ENCODE measurements around the gene ARHGAP24.
"Not testable (repeated sequence)": the region's sequence is repeated elsewhere in the genome, so short reads cannot be mapped to it uniquely, and the experiment has no call there.

The ARHGAP24 gene

DNA sequence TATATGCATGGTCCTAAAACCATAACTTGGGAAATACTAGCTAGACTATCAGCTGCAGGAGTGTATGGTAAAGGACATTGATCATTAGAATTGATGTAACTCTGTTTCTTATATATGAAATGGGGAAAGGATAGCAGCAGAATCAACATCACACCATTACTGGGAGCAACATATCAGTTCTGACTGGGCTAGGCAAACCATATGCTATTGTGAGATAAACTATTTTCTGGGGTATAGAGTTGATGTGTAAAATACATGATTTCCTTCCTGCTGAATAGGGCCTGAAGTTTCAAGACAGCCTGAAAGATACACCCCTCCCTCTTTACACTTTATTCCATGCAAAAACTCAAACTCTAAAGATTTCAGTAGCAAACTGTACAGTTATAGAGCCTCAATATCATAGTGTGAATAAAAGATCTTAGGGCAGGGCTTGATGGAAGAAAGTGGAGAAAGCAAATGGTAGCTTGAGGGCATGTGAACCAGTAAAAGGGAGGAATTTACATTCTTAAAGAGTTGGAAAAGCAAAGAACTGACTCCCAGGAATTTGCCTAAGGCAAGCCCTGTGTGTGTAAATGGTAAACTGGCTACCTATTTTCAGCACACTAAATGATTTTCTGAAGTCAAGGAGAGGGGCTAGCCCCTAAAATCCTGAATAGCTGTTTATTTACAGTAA lies 480.8 kb downstream of the ARHGAP24 start:
- DNase-seq (ENCODE audit: low read depth, low spot score), result no peak

DNA sequence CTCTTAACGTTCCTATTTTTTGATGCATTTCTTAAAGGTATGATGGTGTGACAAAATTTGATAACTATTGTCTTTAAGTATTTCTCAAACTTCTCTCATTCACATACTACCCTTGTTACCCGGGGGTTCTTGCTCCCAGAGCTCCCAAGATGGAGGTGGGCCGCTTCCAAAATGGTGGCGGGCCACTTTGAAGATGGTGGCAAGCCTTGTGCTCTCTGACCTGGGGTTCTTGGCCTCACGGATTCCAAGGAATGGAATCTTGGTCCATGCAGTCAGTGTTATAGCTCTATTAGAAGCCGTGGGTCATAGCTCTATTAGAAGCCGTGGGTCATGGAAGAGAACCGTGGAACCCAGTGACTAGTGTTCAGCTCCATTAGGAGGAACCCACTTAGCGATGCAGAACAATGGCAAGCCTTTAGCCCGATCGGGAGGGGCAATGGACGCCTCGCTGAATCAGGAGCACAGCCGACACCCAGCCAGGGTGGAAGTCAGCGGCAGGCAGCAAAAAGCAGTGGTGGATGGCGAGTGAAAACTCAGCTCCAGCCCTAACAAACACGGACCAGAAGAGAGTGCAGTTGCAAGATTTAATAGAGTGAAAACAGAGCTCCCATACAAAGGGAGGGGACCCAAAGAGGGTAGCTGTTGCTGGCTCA lies 481.5 kb downstream of the ARHGAP24 start:
- DNase-seq (ENCODE audit: low read depth, low spot score), result no peak

DNA sequence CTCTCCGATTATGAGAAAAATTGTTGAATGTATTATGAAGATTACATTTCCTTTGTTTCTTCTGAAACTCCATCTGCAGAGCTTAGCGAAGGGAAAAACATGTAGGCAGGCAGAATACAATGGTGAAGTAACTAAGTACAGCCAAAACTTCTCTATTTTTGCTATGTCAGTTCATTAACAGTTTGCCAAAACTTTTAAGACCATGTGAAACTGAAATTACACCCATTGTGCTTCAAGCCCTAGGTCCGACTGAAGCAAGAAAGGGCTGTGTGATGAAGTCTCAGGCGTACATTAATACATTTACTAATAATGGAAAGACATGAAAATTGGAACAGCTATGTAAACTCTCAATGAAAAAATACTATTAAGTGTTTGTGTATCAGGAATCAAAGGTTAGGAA lies 486.9 kb downstream of the ARHGAP24 start:
- DNase-seq (ENCODE audit: low read depth, low spot score), result no peak

DNA sequence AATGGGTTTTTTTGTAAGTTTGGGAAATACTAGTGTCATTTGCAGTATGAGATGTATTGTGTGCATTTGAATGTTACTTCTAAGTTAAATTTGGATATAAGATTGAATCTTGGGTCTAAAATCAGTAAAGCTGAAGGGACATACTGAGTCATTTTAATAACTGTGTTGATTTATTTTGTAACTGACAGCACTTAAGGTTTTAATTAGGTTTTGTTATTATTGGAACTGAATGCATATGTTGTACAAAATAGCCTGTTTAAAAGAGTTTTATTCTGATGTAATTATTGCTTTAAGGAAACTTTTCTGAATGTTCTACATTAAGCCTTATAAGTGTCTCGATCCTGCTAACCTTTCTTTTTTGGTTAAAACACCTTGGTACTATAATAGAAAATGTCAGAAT lies 488.3 kb downstream of the ARHGAP24 start:
- no peak for DNase-seq (ENCODE audit: low read depth, low spot score)

DNA sequence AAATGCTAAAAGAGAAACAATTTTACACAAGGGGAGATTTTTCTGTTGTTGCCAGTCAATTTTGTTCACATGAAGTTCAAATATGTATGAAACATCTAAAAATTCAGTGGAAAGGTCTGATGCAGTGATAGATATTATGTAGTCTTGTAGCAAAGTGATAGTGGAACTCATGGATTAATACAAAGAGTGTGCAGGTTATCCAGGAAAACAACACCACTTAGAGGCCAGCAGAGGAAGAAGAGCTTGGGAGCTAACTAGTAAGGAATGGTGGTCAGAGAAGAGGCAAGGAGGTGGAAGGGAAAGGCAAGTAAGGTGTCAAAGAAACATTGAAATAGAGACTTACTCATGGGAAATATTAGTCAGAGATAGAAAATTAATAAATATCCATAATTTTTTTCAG lies 489.3 kb downstream of the ARHGAP24 start:
- no peak for DNase-seq (ENCODE audit: low read depth, low spot score)

DNA sequence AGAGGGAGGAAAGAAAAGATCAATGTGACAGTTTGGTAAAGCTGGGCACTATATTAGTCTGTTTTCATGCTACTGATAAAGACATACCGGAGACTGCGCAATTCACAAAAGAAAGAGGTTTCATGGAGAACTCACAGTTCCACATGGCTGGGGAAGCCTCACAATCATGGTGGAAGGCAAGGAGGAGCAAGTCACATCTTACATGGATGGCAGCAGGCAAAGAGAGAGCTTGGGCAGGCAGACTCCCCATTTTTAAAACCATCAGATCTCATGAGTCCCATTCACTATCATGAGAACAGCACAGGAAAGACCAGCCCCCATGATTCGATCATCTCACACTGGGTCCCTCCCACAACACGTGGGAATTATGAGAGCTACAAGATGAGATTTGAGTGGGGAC lies 490.1 kb downstream of the ARHGAP24 start:
- DNase-seq (ENCODE audit: low read depth, low spot score), result not testable (repeated sequence)

DNA sequence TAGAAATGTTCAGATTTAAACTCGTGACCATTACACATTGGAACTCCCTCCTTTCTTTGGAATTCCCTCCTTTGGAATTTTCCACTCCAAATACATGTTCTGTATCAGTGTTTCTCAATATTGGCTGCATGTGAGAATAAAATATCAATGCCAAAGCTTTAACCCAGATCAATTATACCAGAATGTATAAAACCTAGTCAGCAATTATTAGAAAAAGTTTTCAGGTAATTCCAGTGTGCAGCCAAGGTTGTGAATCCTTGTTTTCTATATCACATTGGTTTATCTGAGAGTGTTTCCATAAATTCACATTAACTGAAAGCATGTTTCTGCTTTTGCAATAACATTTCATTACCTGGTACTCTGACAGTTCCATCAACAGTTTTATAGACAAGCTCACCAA lies 490.6 kb downstream of the ARHGAP24 start:
- no peak for DNase-seq (ENCODE audit: low read depth, low spot score)

DNA sequence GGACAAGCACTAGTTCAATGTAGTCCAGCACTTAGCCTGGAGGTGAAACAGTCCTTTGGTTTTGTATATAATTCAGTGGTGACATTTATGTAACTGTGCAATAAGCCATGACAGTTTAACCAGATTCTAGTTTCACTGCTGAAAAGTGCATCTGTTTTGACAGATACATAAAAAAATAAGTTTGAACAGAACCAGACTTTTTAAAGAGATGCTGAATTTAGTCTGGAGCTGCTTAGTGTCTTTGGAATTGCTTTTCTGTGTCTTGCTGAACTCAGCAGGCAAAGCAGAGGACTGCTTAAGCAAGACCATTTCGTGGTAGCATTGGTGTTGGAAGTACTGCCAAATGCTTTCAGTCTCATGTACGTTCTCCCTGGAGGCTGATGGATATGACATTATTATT lies 491.4 kb downstream of the ARHGAP24 start:
- no peak for DNase-seq (ENCODE audit: low read depth, low spot score)

DNA sequence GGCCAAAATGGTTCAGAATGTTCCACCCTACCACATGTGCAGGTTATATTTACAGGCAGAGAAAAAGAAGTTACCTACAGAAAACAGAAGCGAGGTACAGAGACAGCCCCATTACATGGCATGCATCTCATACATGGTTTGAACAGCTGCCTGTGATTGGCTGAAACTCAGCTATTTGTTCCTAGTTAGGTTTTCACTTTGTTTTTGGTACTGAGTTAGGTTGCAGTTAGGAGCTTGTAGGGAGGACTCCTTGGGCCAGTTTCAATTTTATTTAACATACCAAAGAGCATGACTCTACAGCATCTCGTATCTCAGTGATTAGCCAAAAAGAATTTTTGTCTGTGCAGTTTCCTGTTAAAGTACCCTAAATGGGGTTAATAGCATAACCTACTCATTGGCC lies 492.9 kb downstream of the ARHGAP24 start:
- DNase-seq (ENCODE audit: low read depth, low spot score), result no peak

DNA sequence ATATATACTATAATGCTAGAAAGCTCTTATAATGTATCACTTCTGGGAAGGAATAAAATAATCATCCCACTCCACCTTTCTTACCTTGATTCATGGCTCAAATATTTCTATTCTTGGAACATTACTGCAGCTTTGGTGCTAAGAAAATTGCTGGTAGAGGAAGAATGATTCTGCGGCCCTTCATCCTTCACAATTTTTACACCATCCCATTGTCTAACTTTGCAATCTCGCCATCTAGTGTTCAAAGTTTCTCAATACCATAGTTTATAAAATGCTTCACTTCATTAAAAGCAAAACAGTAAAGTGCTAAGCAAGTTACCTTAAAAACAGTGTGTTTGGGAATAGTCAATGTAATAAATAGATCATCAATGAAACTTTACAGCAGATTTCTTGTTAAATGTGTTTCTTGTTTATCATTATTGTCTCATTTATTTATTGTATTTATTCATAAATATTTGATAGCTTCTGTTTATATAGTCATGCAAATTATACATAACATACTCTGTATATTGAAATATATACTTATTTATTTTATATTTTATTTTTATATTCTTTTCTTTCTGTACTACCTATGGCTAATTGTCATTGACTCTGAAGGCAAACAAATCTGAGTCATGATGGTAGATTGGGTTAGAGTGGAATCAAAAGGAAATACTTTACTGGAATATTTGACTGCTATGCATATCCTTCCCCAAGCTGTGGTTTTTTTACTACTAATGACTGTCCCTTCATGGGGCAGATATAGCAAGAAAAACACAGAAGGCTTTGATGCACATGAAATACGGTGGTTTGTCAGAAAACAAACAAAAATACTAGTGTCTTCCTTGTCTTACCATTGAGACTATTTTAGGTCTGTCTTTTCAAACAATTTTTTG lies 494.2 kb downstream of the ARHGAP24 start:
- no peak for DNase-seq (ENCODE audit: low read depth, low spot score)

DNA sequence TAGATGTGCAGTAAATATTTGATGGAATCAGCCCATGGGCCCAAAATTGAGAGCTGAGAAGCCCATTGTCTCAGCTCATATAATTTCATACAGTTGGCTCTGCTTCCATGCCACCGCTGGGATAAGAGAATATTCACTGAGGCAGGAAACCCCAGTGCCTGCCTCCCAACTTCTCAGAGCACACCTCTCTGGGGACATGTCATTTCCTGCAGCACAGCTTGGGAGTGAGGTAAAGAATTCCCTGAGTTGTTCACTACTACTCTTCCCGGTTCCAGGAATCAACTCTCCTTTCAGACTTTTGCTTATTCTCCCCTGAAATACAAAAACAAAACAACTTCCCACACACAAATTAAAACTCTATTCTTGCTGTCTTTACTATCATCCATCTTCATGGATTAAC lies 495.6 kb downstream of the ARHGAP24 start:
- no peak for DNase-seq (ENCODE audit: low read depth, low spot score)

DNA sequence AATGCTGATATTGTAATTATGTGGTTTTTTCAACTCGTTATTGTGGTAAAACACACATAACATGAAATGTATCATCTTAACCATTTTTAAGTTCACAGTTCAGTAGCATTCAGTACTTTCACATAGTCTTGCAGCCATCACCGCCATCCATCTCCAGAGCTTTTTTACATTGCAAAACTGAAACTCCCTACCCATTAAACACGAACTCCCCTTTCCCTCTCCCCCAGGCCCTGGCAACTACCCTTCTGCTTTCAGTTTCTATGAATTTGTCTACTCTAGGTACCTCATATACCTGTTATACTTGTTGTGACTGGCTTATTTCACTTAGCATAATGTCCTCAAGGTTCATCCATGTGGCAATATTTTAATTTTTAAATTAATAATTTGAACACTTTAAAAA lies 504.3 kb downstream of the ARHGAP24 start:
- DNase-seq (ENCODE audit: low read depth, low spot score), result no peak

DNA sequence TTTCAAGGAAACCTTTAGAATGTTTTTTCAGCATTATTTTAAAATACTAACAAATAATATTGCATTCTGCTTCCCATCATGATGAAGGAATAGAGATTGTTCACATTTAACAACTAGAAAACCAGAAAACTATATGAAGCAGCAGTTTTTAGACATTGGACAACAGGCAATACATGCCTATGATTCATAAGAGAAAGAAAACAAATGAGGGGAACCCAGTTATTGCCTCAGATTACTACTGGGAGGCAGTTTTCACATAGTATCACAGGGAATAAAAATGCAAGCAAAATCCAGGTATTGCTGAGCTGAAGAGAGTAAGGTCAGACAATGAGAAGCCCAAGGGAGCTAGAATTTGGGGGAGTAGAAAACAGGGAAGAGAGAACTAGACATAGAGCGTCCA lies 511.3 kb downstream of the ARHGAP24 start:
- no peak for DNase-seq (ENCODE audit: low read depth, low spot score)

DNA sequence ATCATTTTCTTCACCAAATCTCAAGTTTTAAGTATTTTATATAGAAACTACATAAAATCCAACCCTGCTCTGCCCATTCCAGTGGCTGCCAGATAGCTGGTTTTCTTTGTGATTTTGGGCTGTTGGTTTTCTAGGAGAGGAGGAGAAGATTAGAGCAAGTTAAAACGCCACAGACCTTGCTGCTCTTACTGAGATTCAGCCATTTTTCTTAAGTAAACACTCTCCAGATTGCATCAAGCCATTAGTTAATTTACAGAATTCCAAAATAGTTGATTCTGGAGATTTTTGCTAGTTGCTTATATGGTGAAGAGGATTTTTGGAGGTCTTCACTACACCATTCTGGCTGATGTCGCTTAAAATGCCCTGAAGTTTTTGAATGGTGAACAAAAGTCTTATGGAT lies 518.7 kb downstream of the ARHGAP24 start:
- DNase-seq (ENCODE audit: low read depth, low spot score), result no peak

DNA sequence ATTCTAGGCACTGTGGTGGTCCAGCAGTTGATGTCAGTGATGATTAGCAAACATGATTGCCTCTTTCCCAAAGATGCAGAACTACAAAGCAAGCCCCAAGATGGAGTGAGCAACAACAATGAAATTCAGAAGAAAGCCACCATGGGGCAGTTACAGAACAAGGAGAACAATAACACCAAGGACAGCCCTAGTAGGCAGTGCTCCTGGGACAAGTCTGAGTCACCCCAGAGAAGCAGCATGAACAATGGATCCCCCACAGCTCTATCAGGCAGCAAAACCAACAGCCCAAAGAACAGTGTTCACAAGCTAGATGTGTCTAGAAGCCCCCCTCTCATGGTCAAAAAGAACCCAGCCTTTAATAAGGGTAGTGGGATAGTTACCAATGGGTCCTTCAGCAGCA lies 519.6 kb downstream of the ARHGAP24 start:
- no peak for DNase-seq (ENCODE audit: low read depth, low spot score)

DNA sequence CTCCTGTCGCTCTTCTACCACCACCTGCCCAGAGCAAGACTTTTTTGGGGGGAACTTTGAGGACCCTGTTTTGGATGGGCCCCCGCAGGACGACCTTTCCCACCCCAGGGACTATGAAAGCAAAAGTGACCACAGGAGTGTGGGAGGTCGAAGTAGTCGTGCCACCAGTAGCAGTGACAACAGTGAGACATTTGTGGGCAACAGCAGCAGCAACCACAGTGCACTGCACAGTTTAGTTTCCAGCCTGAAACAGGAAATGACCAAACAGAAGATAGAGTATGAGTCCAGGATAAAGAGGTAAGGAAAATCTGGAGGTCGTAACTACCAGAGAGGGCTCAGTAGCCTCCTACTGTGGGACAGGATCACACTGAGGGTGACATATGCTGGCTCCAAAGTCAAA lies 520.4 kb downstream of the ARHGAP24 start:
- DNase-seq (ENCODE audit: low read depth, low spot score), result no peak

DNA sequence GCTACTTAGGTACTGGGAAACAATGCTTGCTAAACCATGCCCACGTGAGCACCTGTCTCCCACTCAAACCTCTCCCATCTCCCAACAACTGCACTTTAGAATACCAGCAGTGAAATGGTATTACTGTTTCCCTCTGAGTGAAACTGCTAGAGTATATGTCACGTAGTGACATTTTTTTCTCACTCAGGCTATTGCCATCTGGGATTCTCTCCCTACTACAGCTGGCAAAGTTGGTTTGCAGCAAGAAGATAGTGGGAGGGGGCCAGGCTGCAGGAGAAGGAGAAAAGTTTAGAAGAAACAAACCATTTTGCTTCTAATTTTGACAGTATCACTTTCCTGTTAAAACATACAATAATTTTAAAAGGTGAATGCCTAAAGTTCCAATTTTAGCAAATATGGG lies 526.6 kb downstream of the ARHGAP24 start:
- no peak for DNase-seq (ENCODE audit: low read depth, low spot score)

DNA sequence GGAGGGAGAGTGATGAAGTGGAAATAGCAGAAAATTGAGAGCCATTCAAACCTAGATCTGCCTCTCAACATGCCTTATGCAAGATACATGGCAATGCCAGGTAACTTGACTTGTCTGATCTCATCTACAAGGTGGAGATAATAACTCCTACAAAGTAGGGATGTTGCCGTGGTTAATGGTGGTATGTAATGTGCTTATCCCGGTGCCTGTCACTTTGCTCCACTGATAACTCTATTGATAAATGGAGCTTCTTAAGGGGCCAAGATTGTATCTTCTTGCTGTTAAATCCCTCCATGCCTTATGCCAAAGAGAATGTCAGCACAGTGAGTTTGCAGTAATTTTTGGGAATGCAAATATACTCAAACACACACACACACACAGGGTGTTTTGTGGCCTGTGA lies 529.1 kb downstream of the ARHGAP24 start:
- no peak for DNase-seq (ENCODE audit: low read depth, low spot score)

DNA sequence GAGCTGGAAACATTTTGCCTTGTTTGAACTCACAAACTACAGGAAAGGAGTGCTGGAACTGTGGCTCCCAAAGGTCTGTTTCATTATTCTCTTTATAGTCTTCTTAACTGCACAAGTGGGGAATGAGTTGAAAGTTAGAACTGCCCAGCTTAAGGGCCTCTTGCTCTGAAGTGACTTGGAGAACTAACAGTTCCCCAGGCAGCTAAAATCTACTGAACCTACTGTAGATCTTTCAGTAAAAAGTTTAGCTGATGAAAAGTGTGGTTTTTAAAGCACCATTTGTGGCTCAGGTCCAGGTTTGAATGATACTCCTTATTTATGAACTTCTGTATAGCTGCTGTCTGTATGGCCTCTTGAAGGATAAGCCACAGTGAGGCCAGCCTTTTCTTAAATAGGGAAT lies 531.1 kb downstream of the ARHGAP24 start:
- no peak for DNase-seq (ENCODE audit: low read depth, low spot score)

DNA sequence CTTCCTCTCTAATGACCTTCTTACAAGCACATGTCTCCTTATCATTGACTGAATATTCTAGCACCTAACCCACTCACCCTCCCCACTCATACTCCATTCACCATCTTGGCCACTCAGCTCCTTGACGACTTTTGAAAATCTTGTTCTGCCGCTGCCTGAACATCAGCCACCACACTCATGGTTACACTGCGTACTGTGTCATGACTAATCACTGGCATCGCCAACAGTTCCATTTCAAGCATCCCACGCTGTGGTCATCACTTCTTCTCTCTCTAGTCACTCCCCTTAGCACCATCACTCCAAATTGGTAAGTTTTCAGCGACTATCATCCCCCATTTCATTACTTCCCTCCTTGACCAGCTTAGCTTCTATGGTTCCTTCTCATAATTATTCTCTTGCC lies 532.1 kb downstream of the ARHGAP24 start:
- no peak for DNase-seq (ENCODE audit: low read depth, low spot score)

DNA sequence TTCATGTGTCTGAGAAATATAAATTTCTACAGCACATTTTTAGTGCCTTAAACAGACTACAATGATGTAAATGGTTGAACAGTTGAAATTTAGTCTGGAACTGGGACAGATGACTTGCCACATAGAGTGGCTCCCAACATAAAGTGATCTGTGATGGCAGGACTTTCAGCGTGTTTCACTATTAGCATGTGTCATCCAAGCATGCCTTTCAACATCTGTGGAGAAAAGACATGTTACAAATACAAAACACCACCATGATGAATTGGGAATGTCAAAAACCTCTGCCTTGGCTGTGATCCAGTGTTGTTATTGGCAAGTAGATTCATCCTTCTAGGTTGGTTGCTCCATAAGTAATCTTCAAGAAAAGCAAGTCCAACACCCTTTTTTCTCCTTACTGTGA lies 536.2 kb downstream of the ARHGAP24 start:
- DNase-seq (ENCODE audit: low read depth, low spot score), result no peak

DNA sequence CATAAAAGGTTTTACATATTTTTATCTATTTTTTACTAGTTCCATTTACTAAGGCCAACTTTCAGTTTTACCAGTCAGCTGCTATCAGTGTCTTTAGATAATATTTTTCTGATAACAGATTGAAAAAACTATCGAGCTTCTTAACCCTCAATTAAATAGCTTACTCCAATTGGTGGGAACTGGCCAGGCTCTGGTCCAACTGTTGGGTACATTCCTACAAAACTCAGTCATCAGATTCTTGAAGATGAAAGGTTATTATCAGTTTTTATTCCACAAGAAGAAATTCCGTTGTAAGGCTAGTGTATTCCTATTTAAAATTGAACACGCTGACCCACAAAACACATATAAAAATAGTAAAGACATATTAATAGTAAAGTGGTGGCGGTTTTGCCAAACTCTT lies 538.7 kb downstream of the ARHGAP24 start:
- DNase-seq (ENCODE audit: low read depth, low spot score), result no peak

DNA sequence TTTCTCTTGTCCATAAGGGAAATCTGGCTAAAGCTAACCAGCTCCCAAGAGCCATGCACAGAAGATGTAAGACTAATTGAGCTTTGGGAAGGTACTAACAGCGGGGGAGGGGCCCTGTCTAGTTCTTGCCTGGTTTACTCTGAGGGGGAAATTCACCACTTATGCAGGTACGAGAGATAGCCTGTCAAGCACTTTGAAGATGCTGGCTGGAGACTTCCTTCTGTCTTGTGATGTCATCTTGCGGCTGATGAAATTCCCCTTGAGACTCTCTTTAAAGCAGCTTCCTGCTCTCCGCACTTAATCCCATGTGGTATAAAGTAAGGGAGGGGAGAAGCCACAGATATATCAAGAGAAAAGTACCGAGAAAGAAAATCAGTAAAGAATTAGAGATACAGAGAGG lies 539.6 kb downstream of the ARHGAP24 start:
- DNase-seq (ENCODE audit: low read depth, low spot score), result no peak

Measured in activated CD4-positive, CD25-positive, alpha-beta regulatory T cell treated with anti-CD3 and anti-CD28 coated beads, Interleukin-2, amount 50 U/mL, for 16 hours (primary cell).